HG03064 (cell line): ENCODE results near the gene GMEB2.
"Not testable (repeated sequence)": the region's sequence is repeated elsewhere in the genome, so short reads cannot be mapped to it uniquely, and the experiment has no call there.

Experiments used
- ATAC-seq: cut with Tn5 transposase; IDR thresholded peaks from one replicate; pipeline ENCODE4 v1.9.1; 2021; ENCODE audit warnings: low read depth; ENCODE audit not compliant: unreplicated experiment

The GMEB2 gene

GRCh38 chr20:63574156-63574828, 52.6 kb downstream of the GMEB2 start, which contains the start of gene HELZ2:
Gene HELZ2 (minus strand): TSS chr20:63574239. CDS start chr20:63572385, 1,854 bp downstream.
- ATAC-seq, result no peak

DNA sequence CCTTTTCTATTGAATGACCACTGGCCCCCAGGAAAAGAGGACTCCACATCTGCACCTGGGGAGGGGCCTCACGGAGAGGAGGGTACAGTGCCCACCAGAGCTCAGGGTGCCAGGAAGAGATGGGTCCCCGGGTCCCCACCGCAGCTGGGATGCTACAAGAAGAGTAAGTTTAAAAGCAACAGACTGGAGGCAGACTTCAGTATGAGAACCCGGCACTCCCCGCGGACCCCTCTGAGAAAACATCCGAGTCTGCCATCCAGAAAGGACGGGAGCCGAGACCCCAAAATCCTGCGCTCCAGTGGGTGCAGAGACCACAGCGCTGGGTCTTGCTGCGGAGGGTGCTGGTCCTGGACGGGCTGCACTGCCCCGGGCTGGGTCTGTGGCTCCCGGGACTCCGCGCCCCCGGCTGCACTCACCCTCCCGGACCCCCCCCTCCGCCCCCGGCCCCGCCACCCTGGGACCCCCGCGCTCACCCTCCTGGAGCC, 53.2 kb downstream of the GMEB2 start:
- no peak for ATAC-seq

GRCh38 chr20:63572788-63573646, 53.9 kb downstream of the GMEB2 start:
- ATAC-seq, result no peak

- ATAC-seq, result no peak
These were observed 54.7 kb downstream of the GMEB2 start for GRCh38 chr20:63572071-63572787.

DNA sequence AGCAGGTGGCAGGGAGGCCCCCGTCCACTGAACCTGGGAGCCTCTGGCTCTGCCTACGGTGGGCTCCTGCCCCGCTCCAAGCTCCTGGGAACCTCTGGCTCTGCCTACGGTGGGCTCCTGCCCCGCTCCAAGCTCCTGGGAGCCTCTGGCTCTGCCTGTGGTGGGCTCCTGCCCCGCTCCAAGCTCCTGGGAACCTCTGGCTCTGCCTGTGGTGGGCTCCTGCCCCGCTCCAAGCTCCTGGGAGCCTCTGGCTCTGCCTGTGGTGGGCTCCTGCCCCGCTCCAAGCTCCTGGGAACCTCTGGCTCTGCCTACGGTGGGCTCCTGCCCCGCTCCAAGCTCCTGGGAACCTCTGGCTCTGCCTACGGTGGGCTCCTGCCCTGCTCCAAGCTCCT, 55.8 kb downstream of the GMEB2 start:
- not testable (repeated sequence) for ATAC-seq

GRCh38 chr20:63570281-63571086, 56.4 kb downstream of the GMEB2 start:
- no peak for ATAC-seq

DNA sequence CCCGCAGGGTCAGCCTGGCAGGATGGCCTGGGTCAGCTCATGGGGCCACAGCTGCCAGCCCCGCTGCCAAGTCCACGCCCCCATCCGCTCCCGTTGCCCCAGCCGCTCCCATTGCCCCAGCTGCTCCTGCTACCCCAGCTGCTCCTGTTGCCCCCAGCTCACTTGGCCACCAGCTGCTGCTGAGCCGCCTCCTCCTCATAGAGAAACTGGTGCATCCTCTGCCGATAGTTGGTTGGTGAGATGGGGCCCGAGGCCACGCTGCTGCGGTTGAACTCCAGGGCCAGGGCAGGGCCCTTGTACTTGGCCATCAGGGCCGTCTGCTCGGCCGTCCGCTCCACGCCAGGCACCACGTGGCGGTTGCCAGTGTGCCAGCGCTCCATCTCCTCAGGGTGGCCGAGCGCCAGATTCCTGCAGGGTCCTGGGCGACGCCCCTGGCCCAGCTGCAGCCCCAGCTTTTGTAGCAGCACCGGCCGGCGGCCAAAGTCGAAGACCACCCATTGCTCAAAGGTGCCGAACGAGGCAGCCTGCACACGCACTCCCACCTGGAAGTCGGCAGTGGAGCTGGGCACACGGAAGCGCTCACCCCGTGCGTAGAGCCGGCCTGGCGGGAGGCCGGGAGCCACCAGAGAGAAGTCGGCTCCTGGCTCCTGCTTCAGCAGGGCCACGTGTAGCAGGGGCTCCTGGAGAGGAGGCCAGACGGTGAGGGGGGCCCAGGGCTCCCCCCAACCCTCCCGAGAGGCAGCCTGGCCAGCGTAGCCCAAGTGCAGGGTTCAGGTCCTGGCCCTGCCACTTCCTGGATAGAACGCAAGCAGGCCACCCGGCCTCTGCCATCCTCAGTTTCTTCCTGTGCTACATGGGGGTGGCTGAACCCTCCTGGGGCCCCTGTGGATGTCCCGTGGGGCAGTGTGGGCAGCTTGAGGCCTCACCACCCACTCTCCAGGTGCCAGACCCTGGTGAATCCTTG, 57.6 kb downstream of the GMEB2 start:
- ATAC-seq, result no peak

- ATAC-seq, result peak; percentile 16
These were observed 58.5 kb downstream of the GMEB2 start for GRCh38 chr20:63568170-63568981.

DNA sequence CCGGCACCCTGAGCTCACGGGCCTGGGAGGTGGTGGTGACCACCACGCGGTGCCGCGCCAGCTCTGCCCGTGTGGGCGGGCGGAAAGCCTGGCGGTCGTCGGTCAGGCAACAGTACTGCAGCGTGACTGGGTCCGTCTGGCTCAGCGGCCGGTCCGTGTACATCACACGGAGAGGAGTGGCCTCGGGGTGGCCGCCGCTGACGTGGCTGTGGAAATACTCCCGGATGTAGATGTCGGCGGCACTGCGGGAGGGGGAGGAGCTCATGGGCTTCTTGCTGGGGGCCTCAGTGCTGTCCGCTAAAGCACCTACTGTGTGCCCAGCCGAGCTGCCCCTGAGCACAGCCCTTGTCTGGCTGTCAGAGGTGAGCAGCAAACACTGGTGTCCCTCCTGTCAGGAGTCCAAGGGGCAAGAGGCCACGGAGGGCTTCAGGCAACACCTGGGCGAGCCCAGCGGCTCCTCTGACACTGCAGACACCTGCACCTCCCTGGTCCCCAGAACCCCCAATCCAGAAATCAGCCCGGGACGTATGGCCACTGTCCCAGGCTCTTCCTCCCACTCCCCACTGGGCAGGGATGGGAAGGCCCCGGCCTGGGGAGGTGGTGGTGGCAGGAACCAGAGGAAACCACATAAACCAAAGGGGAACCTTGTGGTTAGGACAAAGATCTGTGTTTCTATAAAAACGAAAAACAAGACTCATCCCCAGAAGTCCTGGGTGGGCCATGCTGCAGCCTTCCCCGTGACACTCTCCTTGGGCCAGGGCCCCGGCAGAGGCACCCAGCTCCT, 59.3 kb downstream of the GMEB2 start:
- peak; percentile 78 for ATAC-seq

DNA sequence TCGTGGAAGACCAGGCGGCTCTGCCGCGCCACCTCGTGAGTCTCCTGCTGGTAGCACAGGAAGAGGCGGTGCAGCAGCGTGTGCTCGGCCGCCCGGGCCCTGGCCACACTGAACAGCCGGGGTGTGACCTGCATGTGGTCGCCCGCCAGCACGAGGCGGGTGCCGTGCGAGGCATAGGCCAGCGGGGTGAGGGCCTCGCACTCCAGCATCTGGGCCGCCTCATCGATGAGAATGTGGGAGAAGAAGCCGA, 59.8 kb downstream of the GMEB2 start:
- no peak for ATAC-seq

DNA sequence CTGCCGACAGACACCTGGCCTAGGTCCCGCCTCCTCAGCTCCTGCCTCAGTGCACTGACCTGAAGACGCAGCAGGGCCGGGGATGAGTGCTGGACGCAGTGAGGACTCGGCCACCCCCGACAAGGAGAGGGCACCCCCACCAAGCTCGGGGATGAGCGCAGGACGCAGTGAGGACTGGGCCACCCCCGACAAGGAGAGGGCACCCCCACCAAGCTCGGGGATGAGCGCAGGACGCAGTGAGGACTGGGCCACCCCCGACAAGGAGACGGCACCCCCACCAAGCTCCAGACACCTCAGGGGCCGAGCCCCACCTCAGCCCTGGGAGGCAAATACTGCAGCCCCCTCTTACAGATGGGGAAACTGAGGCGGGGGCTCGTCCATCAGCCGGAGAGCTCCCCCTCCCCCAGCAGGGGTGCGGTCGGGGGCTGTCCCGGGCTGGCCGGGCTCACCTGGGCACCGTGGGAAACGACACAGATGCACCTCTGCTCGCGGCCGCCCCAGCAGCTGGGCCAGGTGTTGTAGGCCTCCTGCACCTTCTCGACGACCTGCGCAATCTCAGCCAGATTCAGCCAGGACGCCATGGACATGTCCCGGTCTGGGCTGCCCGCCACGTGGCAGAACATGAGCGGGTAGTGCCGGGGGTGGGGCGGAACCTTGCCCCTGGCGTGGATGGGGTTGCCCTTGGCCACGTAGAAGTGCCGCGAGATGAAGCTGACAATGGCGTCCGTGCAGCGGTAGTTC, 60.3 kb downstream of the GMEB2 start:
- no peak for ATAC-seq

GRCh38 chr20:63565699-63566335, 61.1 kb downstream of the GMEB2 start:
- no peak for ATAC-seq

DNA sequence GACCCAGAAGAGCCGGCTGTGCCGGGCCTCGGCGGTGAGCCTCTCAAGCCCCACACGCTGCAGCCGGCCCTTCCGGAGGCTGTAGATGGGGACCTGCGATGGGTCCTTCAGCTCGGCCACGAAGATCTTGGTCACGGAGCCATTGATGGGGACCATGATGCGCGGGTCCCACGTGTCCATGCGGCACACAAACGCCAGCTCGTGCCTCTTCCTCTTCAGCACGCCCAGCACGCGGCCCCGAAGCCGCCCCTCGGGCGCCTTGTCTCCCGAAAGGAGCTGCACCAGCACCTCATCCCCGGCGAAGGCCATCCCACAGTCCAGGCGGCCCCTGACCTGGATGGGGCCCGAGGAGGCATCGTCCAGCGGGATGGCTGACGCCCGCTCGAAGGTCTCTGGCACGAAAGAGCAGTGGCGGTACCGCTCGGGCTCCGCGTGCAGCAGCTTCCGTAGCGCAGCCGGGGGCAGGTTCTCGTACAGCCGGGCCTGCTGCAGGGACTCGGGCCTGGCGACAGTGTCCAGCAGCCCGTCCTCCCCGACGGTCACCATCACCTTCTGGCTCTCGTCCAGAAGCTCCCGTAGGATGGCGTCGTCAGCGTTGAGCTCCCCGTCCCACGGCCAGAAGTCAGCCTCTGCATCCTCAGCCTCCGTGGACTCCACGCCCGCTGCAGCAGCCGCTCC, 61.7 kb downstream of the GMEB2 start:
- no peak for ATAC-seq

- no peak for ATAC-seq
These were observed 62.7 kb downstream of the GMEB2 start for GRCh38 chr20:63564036-63564810.

DNA sequence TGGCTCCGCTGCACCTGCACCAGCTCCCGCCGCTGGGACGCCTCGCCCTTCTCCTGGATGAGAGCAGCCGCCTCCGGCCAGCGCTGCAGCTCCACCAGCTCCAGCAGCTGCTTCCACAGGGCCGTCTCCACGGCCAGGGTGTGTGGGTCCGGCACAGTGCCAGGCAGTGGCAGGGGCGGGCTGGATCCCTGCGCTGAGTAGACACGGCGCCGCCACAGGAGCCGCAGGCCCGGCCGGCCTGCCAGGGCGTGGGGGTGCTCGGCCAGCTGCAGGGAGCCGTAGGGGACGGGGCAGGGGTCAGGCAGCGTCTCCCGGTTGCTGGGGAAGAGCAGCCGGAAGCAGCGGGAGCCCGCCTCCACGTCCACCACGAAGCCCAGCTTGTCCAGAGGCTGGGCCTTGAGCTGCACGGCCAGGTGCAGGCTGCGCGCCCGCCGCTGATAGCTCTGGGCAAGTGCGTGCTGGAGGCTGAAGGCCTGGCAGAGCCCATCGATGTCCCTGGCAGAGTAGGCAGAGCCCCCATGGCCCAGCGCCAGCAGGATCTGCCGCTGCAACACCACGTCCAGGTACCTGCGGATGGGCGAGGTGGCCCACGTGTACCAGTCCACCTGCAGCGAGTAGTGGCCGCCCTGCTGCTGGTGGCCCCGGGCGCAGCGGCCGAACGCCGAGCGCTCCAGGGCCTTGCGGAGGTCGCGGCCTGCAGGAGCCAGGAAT, 63.5 kb downstream of the GMEB2 start:
- ATAC-seq, result no peak
